GM21390 (cell line): ENCODE results near the gene HDAC1.

Experiments used
- ATAC-seq: cut with Tn5 transposase; IDR thresholded peaks from one replicate; pipeline ENCODE4 v1.9.1; 2021; ENCODE audit not compliant: unreplicated experiment

HDAC1 gene

DNA sequence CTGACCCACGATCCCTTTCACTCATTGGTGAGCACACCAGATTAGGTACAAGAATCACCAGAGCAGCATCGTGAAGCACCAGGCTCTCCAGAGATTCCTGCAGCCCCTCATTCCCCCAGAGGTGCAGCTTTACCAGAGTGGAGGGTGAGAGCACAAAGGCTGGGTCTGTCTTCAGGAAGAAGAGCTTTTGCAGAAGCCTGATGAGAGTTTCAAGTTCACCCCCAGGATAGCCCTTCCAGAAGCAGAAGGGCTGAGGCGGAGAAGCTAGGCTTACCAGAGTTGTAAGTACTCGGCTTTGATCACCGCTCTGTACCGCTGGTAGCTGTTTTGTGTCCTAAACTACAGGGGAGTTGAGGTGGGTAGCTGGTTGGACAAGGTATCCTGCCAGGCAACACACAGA, 73.6 kb downstream of the HDAC1 start:
- ATAC-seq, result no peak

GRCh38 chr1:32367912-32368635, 76.2 kb downstream of the HDAC1 start:
- no peak for ATAC-seq

DNA sequence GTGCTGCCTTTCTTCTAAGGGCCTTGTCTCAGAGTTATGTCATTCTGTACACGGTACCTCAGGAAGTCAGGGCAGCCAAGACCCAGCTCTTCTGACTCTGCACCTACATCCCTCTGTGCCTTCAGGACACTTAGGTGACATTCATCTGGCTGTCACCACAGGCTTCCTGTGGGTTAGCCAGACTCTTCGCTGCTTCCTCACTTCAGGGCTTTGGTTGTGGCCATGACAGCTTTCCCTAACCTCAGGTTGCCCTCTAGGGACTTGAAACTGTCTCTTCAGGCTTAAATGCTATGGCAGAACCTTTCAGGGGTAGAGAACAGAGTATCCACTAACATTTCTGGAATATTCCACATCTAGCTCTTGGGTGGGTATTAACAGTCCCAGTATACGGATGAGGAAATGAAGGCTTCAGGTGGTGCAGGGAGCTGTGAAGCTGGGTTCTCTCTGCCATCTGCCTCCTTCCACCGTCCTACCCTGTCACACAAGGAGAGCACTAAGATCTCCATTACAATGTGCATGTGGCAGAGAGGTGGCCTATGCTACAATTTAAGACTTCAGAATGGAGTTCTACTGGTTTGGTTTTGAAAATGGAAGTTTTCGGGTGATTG, 80.4 kb downstream of the HDAC1 start:
- no peak for ATAC-seq

DNA sequence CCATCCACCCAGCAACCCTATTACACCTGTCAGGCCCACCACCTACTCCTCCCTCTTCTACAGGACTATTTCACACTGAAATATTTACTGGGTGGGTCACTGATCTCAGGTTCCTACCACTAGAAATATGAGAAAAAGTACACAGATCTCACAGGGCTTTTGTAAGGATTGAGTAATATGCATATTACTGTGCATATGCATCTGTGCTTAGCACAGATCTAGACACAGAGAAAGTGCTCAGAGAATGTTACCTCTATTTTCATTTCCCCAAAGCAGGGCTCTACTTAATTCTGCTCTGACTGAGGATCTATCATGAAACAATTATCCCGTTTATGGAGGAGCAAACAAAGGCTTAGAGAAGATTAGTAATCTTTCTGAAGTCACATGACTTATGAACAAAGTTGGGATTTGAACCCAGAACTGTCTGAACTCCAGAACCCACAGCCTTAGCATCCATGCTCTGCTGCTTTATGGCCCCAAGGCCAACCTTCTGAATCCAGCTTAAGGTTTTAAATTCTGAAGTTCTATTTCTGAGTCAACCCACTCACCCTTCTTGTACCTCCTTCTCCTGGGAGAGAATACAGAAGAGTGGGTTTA, 82.2 kb downstream of the HDAC1 start:
- ATAC-seq, result no peak

DNA sequence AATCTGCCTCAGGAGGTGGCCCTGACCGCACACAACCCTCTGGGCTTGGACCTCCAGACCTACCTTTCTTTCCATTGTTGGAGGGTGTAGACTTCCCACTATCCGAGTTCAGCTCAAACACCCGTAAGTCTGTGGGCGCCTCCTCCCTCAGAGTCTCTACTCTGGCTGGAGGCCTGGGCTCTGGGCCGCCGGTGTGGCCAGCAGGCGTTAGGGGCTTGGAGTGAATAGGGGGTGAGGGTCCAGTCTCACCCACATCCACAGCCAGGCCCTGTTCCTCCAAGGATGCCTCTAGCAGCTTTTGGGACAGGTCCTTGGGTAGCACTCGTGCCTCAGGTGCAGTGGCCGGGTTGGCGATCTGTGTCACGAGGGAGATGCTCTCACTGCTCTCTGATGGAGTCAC, 84.3 kb downstream of the HDAC1 start:
- ATAC-seq, result no peak

DNA sequence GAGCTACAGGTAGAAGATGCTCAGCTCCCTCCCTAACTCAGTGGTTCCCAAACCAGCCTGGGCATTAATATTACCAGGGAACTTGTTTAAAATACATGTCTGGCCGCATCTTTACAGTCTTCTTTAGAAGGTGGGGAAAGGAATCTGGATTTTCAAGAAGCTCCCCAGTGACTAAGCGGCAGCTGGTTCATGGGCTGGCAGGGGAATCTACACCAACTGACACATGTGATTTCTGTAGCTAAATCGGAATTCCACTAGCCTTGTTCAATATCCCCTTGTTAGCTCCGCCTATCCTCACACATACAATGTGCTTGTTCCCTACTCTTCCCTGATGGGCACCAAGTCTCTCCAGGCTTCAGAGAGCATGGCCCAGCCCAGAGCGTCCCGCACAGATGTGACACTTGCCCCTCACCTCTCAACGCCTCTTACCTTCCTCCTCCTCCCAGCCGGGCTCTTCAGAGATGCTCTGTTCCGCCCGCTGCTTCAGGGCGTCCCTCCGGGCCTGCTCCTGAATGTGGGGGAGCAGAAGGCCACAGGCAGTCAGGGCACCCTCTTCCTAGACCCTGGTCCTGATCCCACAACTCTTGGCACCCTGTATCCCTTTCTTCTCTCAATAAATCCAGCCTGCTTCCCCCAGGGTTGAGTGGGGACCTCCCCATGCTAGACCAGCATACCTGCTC, 85.8 kb downstream of the HDAC1 start:
- no peak for ATAC-seq

- no peak for ATAC-seq
These were observed 88.2 kb downstream of the HDAC1 start for GRCh38 chr1:32380057-32380456.
